Measurements from ENCODE around the gene RAPGEF2.

Gene RAPGEF2

GRCh38 chr4:159142241-159142640 lies 39.4 kb downstream of the RAPGEF2 start:
- Histone ChIP-seq H3K27ac (ENCODE audit: extremely low read depth, low read depth, low read length) (no peak overlapping the region), H3K4me3 (ENCODE audit: low read depth, low read length) (no peak overlapping the region), H3K9me3 (ENCODE audit: control insufficient read depth, insufficient read depth, low read depth, low read length) (no peaks in the 10 kb centered on the region), H3K36me3 (ENCODE audit: control insufficient read depth in 2 of 2, insufficient read depth in 1 of 2, low read length in 2 of 2) (no peaks in the 10 kb centered on the region), H3K4me1 (ENCODE audit: control insufficient read depth, insufficient read depth, low read length) (peaks cover 12% of the 10 kb centered on the region)
- CTCF ChIA-PET, result no interaction called here
- POLR2A ChIA-PET, result no interaction called here
- TF ChIP-seq HOXC10 (CRISPR knock-in tag; IDR thresholded peaks at IDR 0.05), result no peak
- no peak for TF ChIP-seq ZNF600 (tag by site-specific recombination; IDR thresholded peaks at IDR 0.05)
- no peak for TF ChIP-seq ZNF658 (tag by site-specific recombination; IDR thresholded peaks at IDR 0.05)
- no peak for TF ChIP-seq ZBTB49 (tag by site-specific recombination; IDR thresholded peaks at IDR 0.05; ENCODE audit: low read depth)
- TF ChIP-seq ZNF404 (tag by site-specific recombination; IDR thresholded peaks at IDR 0.05), result no peak
- TF ChIP-seq REPIN1 (tag by site-specific recombination; IDR thresholded peaks at IDR 0.05; ENCODE audit: low read depth), result no peak
- no peak for TF ChIP-seq ZNF639 (tag by site-specific recombination; IDR thresholded peaks at IDR 0.05)
- no peak for TF ChIP-seq ZSCAN4 (tag by site-specific recombination; IDR thresholded peaks at IDR 0.05)
- TF ChIP-seq ZBTB44 (tag by site-specific recombination; IDR thresholded peaks at IDR 0.05), result no peak
- TF ChIP-seq ZSCAN18 (tag by site-specific recombination; IDR thresholded peaks at IDR 0.05), result no peak
- no peak for TF ChIP-seq ZNF391 (tag by site-specific recombination; IDR thresholded peaks at IDR 0.05; ENCODE audit: borderline replicate concordance, low read depth)
- no peak for TF ChIP-seq HOXA7 (CRISPR knock-in tag; IDR thresholded peaks at IDR 0.05; ENCODE audit: borderline replicate concordance)
- TF ChIP-seq GLI2 (tag by site-specific recombination; IDR thresholded peaks at IDR 0.05; ENCODE audit: borderline replicate concordance, low read depth), result no peak
- no peak for TF ChIP-seq ZNF488 (tag by site-specific recombination; IDR thresholded peaks at IDR 0.05)

GRCh38 chr4:159142681-159143384 lies 40.0 kb downstream of the RAPGEF2 start:
- POLR2A ChIA-PET, result no interaction called here
- H3K27ac ChIP-seq (ENCODE audit: extremely low read depth, low read depth, low read length), result no peak overlapping the region
- TF ChIP-seq KLF9 (tag by site-specific recombination; IDR thresholded peaks at IDR 0.05; ENCODE audit: low read depth), result no peak
- no peak for TF ChIP-seq ZNF596 (tag by site-specific recombination; IDR thresholded peaks at IDR 0.05)
- no peak for TF ChIP-seq KLF7 (tag by site-specific recombination; IDR thresholded peaks at IDR 0.05; ENCODE audit: borderline replicate concordance)
- TF ChIP-seq ZNF391 (tag by site-specific recombination; IDR thresholded peaks at IDR 0.05; ENCODE audit: borderline replicate concordance, low read depth), result no peak
- no peak for TF ChIP-seq ZNF600 (tag by site-specific recombination; IDR thresholded peaks at IDR 0.05)
- TF ChIP-seq ZNF423 (tag by site-specific recombination; IDR thresholded peaks at IDR 0.05), result no peak
- no peak for TF ChIP-seq ZNF114 (tag by site-specific recombination; IDR thresholded peaks at IDR 0.05)
- TF ChIP-seq GLI2 (tag by site-specific recombination; IDR thresholded peaks at IDR 0.05; ENCODE audit: borderline replicate concordance, low read depth), result no peak
- no peak for TF ChIP-seq ZNF10 (tag by site-specific recombination; IDR thresholded peaks at IDR 0.05)
- TF ChIP-seq ZNF843 (tag by site-specific recombination; IDR thresholded peaks at IDR 0.05), result no peak
- no peak for TF ChIP-seq ZSCAN4 (tag by site-specific recombination; IDR thresholded peaks at IDR 0.05)
- TF ChIP-seq ZNF214 (tag by site-specific recombination; IDR thresholded peaks at IDR 0.05; ENCODE audit: borderline replicate concordance), result no peak
- H3K9me3 ChIP-seq (ENCODE audit: control insufficient read depth, insufficient read depth, low read depth, low read length), result no peaks in the 10 kb centered on the region
- peaks cover 12% of the 10 kb centered on the region for H3K4me1 ChIP-seq (ENCODE audit: control insufficient read depth, insufficient read depth, low read length)
- H3K36me3 ChIP-seq (ENCODE audit: control insufficient read depth in 2 of 2, insufficient read depth in 1 of 2, low read length in 2 of 2), result no peaks in the 10 kb centered on the region
- H3K4me3 ChIP-seq (ENCODE audit: low read depth, low read length), result no peak overlapping the region
- CTCF ChIA-PET, result no interaction called here

All from HEK293 (cell line).